Testis (tissue), 2 donors: ENCODE results near the gene ELK3.

Experiments used
- POLR2A ChIP-seq: fragments of 450-650 bp; IDR thresholded peaks from one replicate; pipeline ENCODE4 v1.6.1; 2017; ENCODE audit warnings: antibody characterized with exemption, mild to moderate bottlenecking, moderate library complexity
- TF ChIP-seq, protein P1 (sequence below), 3 experiments: fragments of 450-650 bp in 2 of 3; fragments of 200-600 bp in 1 of 3; sonication (generic) in 1 of 3; IDR thresholded peaks; one replicate each; pipeline ENCODE4 v1.5.1; 2016 to 2019; ENCODE audit warnings: antibody characterized with exemption in 3 of 3, mild to moderate bottlenecking in 2 of 3, moderate library complexity in 1 of 3

DNA sequence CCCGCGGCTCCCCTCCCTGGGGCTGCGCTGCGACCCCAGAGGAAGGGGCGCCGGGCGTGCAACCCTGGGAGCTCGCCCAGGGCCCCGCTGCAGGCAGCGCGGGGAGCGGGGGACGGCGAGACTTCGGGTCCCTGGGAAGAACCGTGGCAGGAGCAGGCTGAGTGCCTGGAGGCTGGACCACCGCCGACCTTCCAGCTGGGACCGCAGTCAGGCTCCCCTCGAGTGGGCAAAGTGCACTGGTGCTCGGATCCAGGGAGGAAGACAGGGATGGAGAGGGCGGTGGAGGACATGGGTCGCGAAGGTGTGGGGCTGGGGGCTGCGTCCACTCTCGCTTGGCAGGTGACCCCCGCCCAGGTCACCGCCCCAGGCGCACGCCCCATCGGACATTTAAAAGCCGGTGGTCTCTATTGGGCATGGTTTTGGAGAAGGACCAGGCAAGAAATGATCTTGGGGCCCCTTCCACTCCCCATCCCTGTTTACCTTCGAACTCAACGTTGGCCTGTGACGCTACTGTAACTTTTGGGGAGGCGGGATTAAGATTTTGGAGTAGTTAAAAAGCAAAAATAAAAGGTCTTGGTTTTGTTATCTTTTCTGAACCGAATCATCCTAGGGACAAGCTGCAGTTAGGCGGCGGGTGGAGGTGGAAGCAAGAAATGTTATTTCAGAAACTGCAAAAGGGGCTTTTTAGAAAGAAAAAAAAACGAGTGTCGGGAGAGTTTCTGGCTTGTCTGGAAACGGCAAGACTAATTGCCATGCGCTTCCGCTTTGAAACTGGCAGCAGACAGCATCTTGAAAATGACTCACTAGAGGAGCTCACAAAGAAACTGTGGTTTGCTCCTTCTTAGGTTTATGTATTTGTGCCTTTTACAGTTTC lies 1.0 kb downstream of the ELK3 start:
- TF ChIP-seq, protein P1, sequence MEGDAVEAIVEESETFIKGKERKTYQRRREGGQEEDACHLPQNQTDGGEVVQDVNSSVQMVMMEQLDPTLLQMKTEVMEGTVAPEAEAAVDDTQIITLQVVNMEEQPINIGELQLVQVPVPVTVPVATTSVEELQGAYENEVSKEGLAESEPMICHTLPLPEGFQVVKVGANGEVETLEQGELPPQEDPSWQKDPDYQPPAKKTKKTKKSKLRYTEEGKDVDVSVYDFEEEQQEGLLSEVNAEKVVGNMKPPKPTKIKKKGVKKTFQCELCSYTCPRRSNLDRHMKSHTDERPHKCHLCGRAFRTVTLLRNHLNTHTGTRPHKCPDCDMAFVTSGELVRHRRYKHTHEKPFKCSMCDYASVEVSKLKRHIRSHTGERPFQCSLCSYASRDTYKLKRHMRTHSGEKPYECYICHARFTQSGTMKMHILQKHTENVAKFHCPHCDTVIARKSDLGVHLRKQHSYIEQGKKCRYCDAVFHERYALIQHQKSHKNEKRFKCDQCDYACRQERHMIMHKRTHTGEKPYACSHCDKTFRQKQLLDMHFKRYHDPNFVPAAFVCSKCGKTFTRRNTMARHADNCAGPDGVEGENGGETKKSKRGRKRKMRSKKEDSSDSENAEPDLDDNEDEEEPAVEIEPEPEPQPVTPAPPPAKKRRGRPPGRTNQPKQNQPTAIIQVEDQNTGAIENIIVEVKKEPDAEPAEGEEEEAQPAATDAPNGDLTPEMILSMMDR (IDR thresholded peaks at IDR 0.05), result no peak
- TF ChIP-seq POLR2A, result no peak
